Effector memory CD8-positive, alpha-beta T cell (primary cell): ENCODE results near the gene RPL3.
A peak's percentile ranks its signal among the peaks of the same experiment; 100 is the strongest.

ENCODE experiments used
- ATAC-seq: fragments of 150-1000 bp; cut with Tn5 transposase; replicated peaks from 2 replicates; pipeline ENCODE4 v1.10.0; 2021; ENCODE audit warnings: mild to moderate bottlenecking, moderate library complexity
- DNase-seq, 3 experiments: peaks; one replicate each; pipeline ENCODE4 v3.0.0; 2021
- H3K27ac Mint-ChIP-seq, 2 donors: one replicate each; pipeline ENCODE4 v1.8.0; 2022; ENCODE audit warnings: mild to moderate bottlenecking in 2 of 2, mixed read lengths in 2 of 2, moderate library complexity in 2 of 2
- H3K27me3 Mint-ChIP-seq, 2 donors: one replicate each; pipeline ENCODE4 v1.8.0; 2022; ENCODE audit warnings: mixed read lengths in 2 of 2
- H3K36me3 Mint-ChIP-seq: one replicate; pipeline ENCODE4 v1.8.0; 2022; ENCODE audit warnings: mild to moderate bottlenecking, moderate library complexity, mixed read lengths; ENCODE audit not compliant: insufficient read depth
- H3K4me1 Mint-ChIP-seq, 2 donors: one replicate each; pipeline ENCODE4 v1.8.0; 2022; ENCODE audit warnings: low read depth in 2 of 2, mixed read lengths in 2 of 2
- H3K4me3 Mint-ChIP-seq, 2 donors: one replicate each; pipeline ENCODE4 v1.8.0; 2022; ENCODE audit warnings: mild to moderate bottlenecking in 2 of 2, mixed read lengths in 2 of 2, moderate library complexity in 2 of 2
- H3K9me3 Mint-ChIP-seq, 2 donors: one replicate each; pipeline ENCODE4 v1.8.0; 2022; ENCODE audit warnings: mixed read lengths in 2 of 2

Gene RPL3

GRCh38 chr22:39309364-39309861, 10.0 kb downstream of the RPL3 start:
- DNase-seq (no peak), ATAC-seq (no peak)
- no peak overlapping the region for H3K4me3 Mint-ChIP-seq
- peaks cover 45% of the 10 kb centered on the region for H3K36me3 Mint-ChIP-seq
- no peaks in the 10 kb centered on the region for H3K9me3 Mint-ChIP-seq
- H3K27me3 Mint-ChIP-seq: no peaks in the 10 kb centered on the region
- peak overlapping the region in 1 of 2 donors; percentile 63 for H3K27ac Mint-ChIP-seq
- peaks cover 18 to 21% of the 10 kb centered on the region in 2 donors for H3K4me1 Mint-ChIP-seq

GRCh38 chr22:39308614-39309363, 10.6 kb downstream of the RPL3 start:
- no peak for DNase-seq
- Mint-ChIP-seq H3K27ac (peak overlapping the region; percentile 52 to 63), H3K4me3 (peak overlapping the region; percentile 15 to 25), H3K36me3 (peaks cover 39% of the 10 kb centered on the region), H3K4me1 (peaks cover 18 to 19% of the 10 kb centered on the region in 2 donors), H3K27me3 (no peaks in the 10 kb centered on the region), H3K9me3 (no peaks in the 10 kb centered on the region)
- ATAC-seq: no peak

GRCh38 chr22:39306456-39307361, 12.7 kb downstream of the RPL3 start:
- no peak overlapping the region for H3K27ac Mint-ChIP-seq
- ATAC-seq: peak; percentile 63
- peak; percentile 38 to 54 (median 42) for DNase-seq

GRCh38 chr22:39303892-39304671, 15.3 kb downstream of the RPL3 start:
- peaks cover 7 to 26% of the 10 kb centered on the region in 2 donors for H3K27me3 Mint-ChIP-seq
- H3K4me1 Mint-ChIP-seq: peaks cover 12 to 16% of the 10 kb centered on the region in 2 donors
- DNase-seq: no peak
- H3K9me3 Mint-ChIP-seq: no peaks in the 10 kb centered on the region
- H3K4me3 Mint-ChIP-seq: no peak overlapping the region
- H3K36me3 Mint-ChIP-seq: peaks cover 3% of the 10 kb centered on the region
- no peak overlapping the region for H3K27ac Mint-ChIP-seq
- no peak for ATAC-seq

More at GRCh38 chr22:39306456-39307361, 12.7 kb downstream of the RPL3 start:
- no peak overlapping the region for H3K4me3 Mint-ChIP-seq
- H3K36me3 Mint-ChIP-seq: peaks cover 18% of the 10 kb centered on the region
- no peaks in the 10 kb centered on the region for H3K27me3 Mint-ChIP-seq
- H3K9me3 Mint-ChIP-seq: no peaks in the 10 kb centered on the region
- peaks cover 14 to 17% of the 10 kb centered on the region in 2 donors for H3K4me1 Mint-ChIP-seq

- Mint-ChIP-seq H3K27me3 (peaks cover 7 to 28% of the 10 kb centered on the region in 2 donors), H3K4me3 (no peak overlapping the region), H3K27ac (no peak overlapping the region), H3K9me3 (no peaks in the 10 kb centered on the region), H3K36me3 (peaks cover 3% of the 10 kb centered on the region), H3K4me1 (peaks cover 11 to 12% of the 10 kb centered on the region in 2 donors)
- ATAC-seq (no peak), DNase-seq (no peak)
These were observed 16.1 kb downstream of the RPL3 start for GRCh38 chr22:39303358-39303757.

GRCh38 chr22:39302431-39302960, 16.9 kb downstream of the RPL3 start:
- Mint-ChIP-seq H3K4me1 (peaks cover 11 to 14% of the 10 kb centered on the region in 2 donors), H3K4me3 (no peak overlapping the region), H3K27me3 (peaks cover 12 to 37% of the 10 kb centered on the region in 2 donors), H3K27ac (no peak overlapping the region), H3K36me3 (no peaks in the 10 kb centered on the region), H3K9me3 (no peaks in the 10 kb centered on the region)
- no peak for ATAC-seq
- DNase-seq: no peak

- Mint-ChIP-seq H3K4me3 (no peak overlapping the region), H3K27me3 (peaks cover 12 to 42% of the 10 kb centered on the region in 2 donors), H3K9me3 (no peaks in the 10 kb centered on the region), H3K36me3 (no peaks in the 10 kb centered on the region), H3K27ac (no peak overlapping the region), H3K4me1 (peaks cover 11 to 14% of the 10 kb centered on the region in 2 donors)
- DNase-seq: no peak
- ATAC-seq: no peak
These were observed 17.5 kb downstream of the RPL3 start for GRCh38 chr22:39301926-39302325.

- Mint-ChIP-seq H3K27me3 (peaks cover 17 to 50% of the 10 kb centered on the region in 2 donors), H3K36me3 (no peaks in the 10 kb centered on the region), H3K9me3 (no peaks in the 10 kb centered on the region), H3K27ac (peak overlapping the region in 1 of 2 donors; percentile 14), H3K4me1 (peaks cover 4 to 11% of the 10 kb centered on the region in 2 donors), H3K4me3 (no peak overlapping the region)
- DNase-seq: no peak
- no peak for ATAC-seq
These were observed 18.3 kb downstream of the RPL3 start for GRCh38 chr22:39301108-39301507.

- Mint-ChIP-seq H3K9me3 (no peaks in the 10 kb centered on the region), H3K27ac (peak overlapping the region in 1 of 2 donors; percentile 17), H3K27me3 (peaks cover 17 to 52% of the 10 kb centered on the region in 2 donors), H3K4me3 (no peak overlapping the region), H3K36me3 (no peaks in the 10 kb centered on the region), H3K4me1 (peaks cover 4 to 11% of the 10 kb centered on the region in 2 donors)
- DNase-seq (no peak), ATAC-seq (no peak)
These were observed 19.1 kb downstream of the RPL3 start for GRCh38 chr22:39300186-39300830.

- Mint-ChIP-seq H3K4me1 (peaks cover 4 to 11% of the 10 kb centered on the region in 2 donors), H3K27ac (peak overlapping the region in 1 of 2 donors; percentile 17), H3K4me3 (no peak overlapping the region), H3K9me3 (no peaks in the 10 kb centered on the region), H3K27me3 (peaks cover 17 to 56% of the 10 kb centered on the region in 2 donors), H3K36me3 (no peaks in the 10 kb centered on the region)
- DNase-seq: no peak
- no peak for ATAC-seq
These were observed 19.6 kb downstream of the RPL3 start for GRCh38 chr22:39299829-39300178.

GRCh38 chr22:39298241-39298987, 21.0 kb downstream of the RPL3 start:
- no peak for DNase-seq
- no peak for ATAC-seq
- no peaks in the 10 kb centered on the region for H3K36me3 Mint-ChIP-seq
- H3K27ac Mint-ChIP-seq: no peak overlapping the region
- H3K4me3 Mint-ChIP-seq: no peak overlapping the region
- peaks cover 17 to 69% of the 10 kb centered on the region in 2 donors for H3K27me3 Mint-ChIP-seq
- H3K4me1 Mint-ChIP-seq: peaks cover 4 to 11% of the 10 kb centered on the region in 2 donors
- no peaks in the 10 kb centered on the region for H3K9me3 Mint-ChIP-seq
